SK-N-SH treated with all-trans-retinoic acid at 6 μM for 48 hours (cell line): ENCODE results near the gene MEF2B.

Source experiments
- TOX ChIP-seq: fragments of 250-450 bp; sonication (Bioruptor Pico); IDR thresholded peaks from 2 replicates; pipeline ENCODE4 v1.8.0; 2021; ENCODE audit warnings: mild to moderate bottlenecking, moderate library complexity, borderline replicate concordance
- ZFP30 ChIP-seq: fragments of 450-650 bp; formaldehyde crosslinking; IDR thresholded peaks from 2 replicates; pipeline ENCODE4 v1.5.0; 2022; ENCODE audit warnings: mild to moderate bottlenecking, moderate library complexity
- ZNF565 ChIP-seq: fragments of 450-650 bp; formaldehyde crosslinking; conservative IDR thresholded peaks from 2 replicates; pipeline ENCODE4 v1.5.0; 2020; ENCODE audit warnings: low read depth, mild to moderate bottlenecking, moderate library complexity
- TF ChIP-seq, protein P1 (sequence below): fragments of 250-450 bp; sonication (Bioruptor Pico); IDR thresholded peaks from 2 replicates; pipeline ENCODE4 v1.5.1; 2021; ENCODE audit warnings: mild to moderate bottlenecking, moderate library complexity
- TF ChIP-seq, protein P2 (sequence below): fragments of 250-450 bp; sonication (Bioruptor Pico); IDR thresholded peaks from 2 replicates; pipeline ENCODE4 v1.5.1; 2020; ENCODE audit warnings: low read depth, mild to moderate bottlenecking, moderate library complexity

DNA sequence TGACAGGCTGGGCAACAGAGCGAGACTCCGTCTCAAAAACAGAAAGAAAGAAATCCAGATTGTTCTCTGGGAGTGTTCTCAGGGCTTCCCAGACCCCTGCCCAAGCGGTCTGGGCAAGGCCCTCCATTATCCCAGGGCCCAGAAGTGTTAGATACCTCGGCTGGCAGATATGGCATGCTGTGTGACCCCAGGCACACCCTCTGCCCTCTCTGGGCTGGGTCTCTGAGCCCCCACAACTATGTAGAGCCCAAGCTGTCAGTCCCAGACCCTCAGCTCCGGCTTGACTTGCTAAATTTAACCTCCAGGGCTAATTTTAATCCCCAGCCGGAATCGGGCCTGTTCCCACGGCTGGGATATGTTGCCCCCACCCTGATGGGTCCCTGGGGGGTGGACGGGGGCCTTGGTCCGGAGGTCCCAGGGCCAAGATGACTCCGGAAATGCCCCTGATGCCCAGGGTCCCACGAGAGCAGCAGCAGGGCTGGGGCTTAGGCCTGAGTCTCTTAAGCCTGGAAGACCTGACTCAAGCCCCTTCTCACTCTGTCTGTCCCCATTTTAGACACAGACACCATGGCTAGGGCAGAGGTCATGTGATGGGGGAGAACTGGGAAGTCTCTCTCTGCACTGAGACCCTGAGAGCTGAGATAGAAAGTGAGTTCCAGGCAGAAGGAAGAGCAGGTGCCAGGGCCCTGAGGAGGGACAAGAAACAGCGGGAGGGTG, 17.2 kb downstream of the MEF2B start:
- TF ChIP-seq ZNF565 (no peak), TOX (no peak), ZFP30 (CRISPR knock-in tag) (no peak)
- TF ChIP-seq, protein P1, sequence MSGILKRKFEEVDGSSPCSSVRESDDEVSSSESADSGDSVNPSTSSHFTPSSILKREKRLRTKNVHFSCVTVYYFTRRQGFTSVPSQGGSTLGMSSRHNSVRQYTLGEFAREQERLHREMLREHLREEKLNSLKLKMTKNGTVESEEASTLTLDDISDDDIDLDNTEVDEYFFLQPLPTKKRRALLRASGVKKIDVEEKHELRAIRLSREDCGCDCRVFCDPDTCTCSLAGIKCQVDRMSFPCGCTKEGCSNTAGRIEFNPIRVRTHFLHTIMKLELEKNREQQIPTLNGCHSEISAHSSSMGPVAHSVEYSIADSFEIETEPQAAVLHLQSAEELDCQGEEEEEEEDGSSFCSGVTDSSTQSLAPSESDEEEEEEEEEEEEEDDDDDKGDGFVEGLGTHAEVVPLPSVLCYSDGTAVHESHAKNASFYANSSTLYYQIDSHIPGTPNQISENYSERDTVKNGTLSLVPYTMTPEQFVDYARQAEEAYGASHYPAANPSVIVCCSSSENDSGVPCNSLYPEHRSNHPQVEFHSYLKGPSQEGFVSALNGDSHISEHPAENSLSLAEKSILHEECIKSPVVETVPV (CRISPR knock-in tag) = no peak
- TF ChIP-seq, protein P2, sequence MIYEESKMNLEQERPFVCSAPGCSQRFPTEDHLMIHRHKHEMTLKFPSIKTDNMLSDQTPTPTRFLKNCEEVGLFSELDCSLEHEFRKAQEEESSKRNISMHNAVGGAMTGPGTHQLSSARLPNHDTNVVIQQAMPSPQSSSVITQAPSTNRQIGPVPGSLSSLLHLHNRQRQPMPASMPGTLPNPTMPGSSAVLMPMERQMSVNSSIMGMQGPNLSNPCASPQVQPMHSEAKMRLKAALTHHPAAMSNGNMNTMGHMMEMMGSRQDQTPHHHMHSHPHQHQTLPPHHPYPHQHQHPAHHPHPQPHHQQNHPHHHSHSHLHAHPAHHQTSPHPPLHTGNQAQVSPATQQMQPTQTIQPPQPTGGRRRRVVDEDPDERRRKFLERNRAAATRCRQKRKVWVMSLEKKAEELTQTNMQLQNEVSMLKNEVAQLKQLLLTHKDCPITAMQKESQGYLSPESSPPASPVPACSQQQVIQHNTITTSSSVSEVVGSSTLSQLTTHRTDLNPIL (CRISPR knock-in tag) = no peak
